Trophoblast cell (in vitro differentiated cells and primary cell): ENCODE results near the gene PARN.

Source experiments
- DNase-seq, 2 donors: peaks; one replicate each; pipeline ENCODE4 v3.0.0-alpha.2; 2016
- H2AFZ ChIP-seq: 2 replicates; pipeline ENCODE4 v1.6.1; 2013; ENCODE audit warnings: low read length, moderate library complexity, mild to moderate bottlenecking; ENCODE audit not compliant: insufficient read depth, poor library complexity
- H2AK5ac ChIP-seq: 2 replicates; pipeline ENCODE4 v1.6.1; 2013; ENCODE audit warnings: mild to moderate bottlenecking, low read length
- H2BK120ac ChIP-seq: 2 replicates; pipeline ENCODE4 v1.6.1; 2013; ENCODE audit warnings: low read length, mild to moderate bottlenecking, moderate library complexity; ENCODE audit not compliant: insufficient read depth, poor library complexity
- H2BK12ac ChIP-seq: 2 replicates; pipeline ENCODE4 v1.6.1; 2013; ENCODE audit warnings: mild to moderate bottlenecking, low read length, moderate library complexity
- H2BK5ac ChIP-seq: 2 replicates; pipeline ENCODE4 v1.6.1; 2013; ENCODE audit warnings: low read length, low read depth, moderate library complexity, mild to moderate bottlenecking; ENCODE audit not compliant: poor library complexity
- H3K14ac ChIP-seq: 2 replicates; pipeline ENCODE4 v1.6.1; 2013; ENCODE audit warnings: mild to moderate bottlenecking, low read length
- H3K18ac ChIP-seq: 2 replicates; pipeline ENCODE4 v1.6.1; 2013; ENCODE audit warnings: mild to moderate bottlenecking, low read length
- H3K23ac ChIP-seq: 2 replicates; pipeline ENCODE4 v1.6.1; 2013; ENCODE audit warnings: low read length
- H3K27ac ChIP-seq: 2 replicates; pipeline ENCODE4 v1.5.1; 2013; ENCODE audit warnings: low read depth, mild to moderate bottlenecking, inconsistent platforms, low read length, moderate library complexity
- H3K27me3 ChIP-seq: 2 replicates; pipeline ENCODE4 v1.6.1; 2013; ENCODE audit warnings: inconsistent platforms, mild to moderate bottlenecking, low read length, moderate library complexity; ENCODE audit not compliant: insufficient read depth
- H3K36me3 ChIP-seq, 2 experiments: 1 replicate in 1 of 2; 2 replicates in 1 of 2; pipeline ENCODE4 v1.6.1; 2013; ENCODE audit warnings: low read length in 2 of 2, mild to moderate bottlenecking in 2 of 2, moderate library complexity in 1 of 2; ENCODE audit not compliant: insufficient read depth in 2 of 2, control insufficient read depth in 1 of 2
- H3K4ac ChIP-seq: 2 replicates; pipeline ENCODE4 v1.6.1; 2013; ENCODE audit warnings: low read depth, mild to moderate bottlenecking, low read length, moderate library complexity
- H3K4me1 ChIP-seq, 2 experiments: 1 replicate in 1 of 2; 2 replicates in 1 of 2; pipeline ENCODE4 v1.6.1; 2013; ENCODE audit warnings: low read length in 2 of 2, mild to moderate bottlenecking in 2 of 2, moderate library complexity in 1 of 2; ENCODE audit not compliant: insufficient read depth in 2 of 2, control insufficient read depth in 1 of 2
- H3K4me2 ChIP-seq: 2 replicates; pipeline ENCODE4 v1.6.1; 2013; ENCODE audit warnings: inconsistent platforms, mild to moderate bottlenecking, low read length, moderate library complexity
- H3K4me3 ChIP-seq: 2 replicates; pipeline ENCODE4 v1.5.1; 2013; ENCODE audit warnings: mild to moderate bottlenecking, low read depth, low read length, inconsistent platforms
- H3K79me1 ChIP-seq: one replicate; pipeline ENCODE4 v1.6.1; 2013; ENCODE audit warnings: low read length
- H3K79me2 ChIP-seq: 2 replicates; pipeline ENCODE4 v1.6.1; 2013; ENCODE audit warnings: low read length, mild to moderate bottlenecking; ENCODE audit not compliant: control insufficient read depth, insufficient read depth, poor library complexity
- H3K9ac ChIP-seq: 2 replicates; pipeline ENCODE4 v1.6.1; 2013; ENCODE audit warnings: mild to moderate bottlenecking, low read length
- H3K9me3 ChIP-seq: 2 replicates; pipeline ENCODE4 v1.6.1; 2013; ENCODE audit warnings: low read depth, mild to moderate bottlenecking, control low read depth, inconsistent platforms, low read length; ENCODE audit not compliant: insufficient read depth
- H4K12ac ChIP-seq: 2 replicates; pipeline ENCODE4 v1.6.1; 2013; ENCODE audit warnings: low read depth, mild to moderate bottlenecking, low read length, moderate library complexity
- H4K8ac ChIP-seq: 2 replicates; pipeline ENCODE4 v1.6.1; 2013; ENCODE audit warnings: low read depth, mild to moderate bottlenecking, low read length, moderate library complexity
- H4K91ac ChIP-seq: one replicate; pipeline ENCODE4 v1.6.1; 2013; ENCODE audit warnings: low read depth, mild to moderate bottlenecking, low read length, moderate library complexity
- WGBS: extraction: QIAGEN DNeasy Blood & Tissue Kit; methylation state at CpG from one replicate; pipeline ENCODE4 v1.1.7; 2013; ENCODE audit warnings: missing lambda C conversion rate; ENCODE audit not compliant: insufficient read length, insufficient coverage; ENCODE audit errors: extremely low coverage; 5-methylcytosine and 5-hydroxymethylcytosine counted together

Gene PARN

DNA sequence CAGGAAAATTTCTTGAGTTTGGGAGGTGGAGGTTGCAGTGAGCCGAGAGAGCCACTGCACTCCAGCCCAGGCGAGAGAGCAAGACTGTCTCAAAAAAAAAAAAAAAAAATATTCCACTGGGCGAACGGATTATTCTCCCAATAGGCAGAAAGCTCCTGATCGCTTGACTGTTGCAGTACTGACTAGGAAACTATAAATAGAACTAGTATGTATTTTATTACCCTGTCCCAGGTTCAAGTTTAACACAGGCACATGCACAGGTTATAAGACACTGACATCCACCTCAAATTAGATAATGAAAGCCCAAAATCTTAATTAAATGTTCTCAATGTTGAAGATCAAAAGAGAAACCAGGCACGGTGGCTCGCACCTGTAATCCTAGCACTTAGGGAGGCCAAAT, 11.5 kb downstream of the PARN start:
- Histone ChIP-seq H4K91ac (no peak overlapping the region), H4K12ac (no peak overlapping the region), H3K9ac (no peak overlapping the region), H2AFZ (no peak overlapping the region), H3K4me3 (no peak overlapping the region), H3K36me3 (peaks cover 37 to 39% of the 10 kb centered on the region in 2 experiments), H3K79me1 (no peaks in the 10 kb centered on the region), H3K27ac (no peak overlapping the region), H2AK5ac (no peak overlapping the region), H3K4me1 (no peaks in the 10 kb centered on the region), H3K9me3 (no peaks in the 10 kb centered on the region), H4K8ac (no peak overlapping the region), H3K14ac (no peak overlapping the region), H3K23ac (no peak overlapping the region), H3K27me3 (no peaks in the 10 kb centered on the region), H3K4ac (no peak overlapping the region), H2BK5ac (no peak overlapping the region), H3K79me2 (no peaks in the 10 kb centered on the region), H3K18ac (no peak overlapping the region), H2BK12ac (no peak overlapping the region), H2BK120ac (no peak overlapping the region), H3K4me2 (no peak overlapping the region)
- WGBS, result no CpG with 5 or more reads among the region's 7 CpGs
- no peak for DNase-seq

DNA sequence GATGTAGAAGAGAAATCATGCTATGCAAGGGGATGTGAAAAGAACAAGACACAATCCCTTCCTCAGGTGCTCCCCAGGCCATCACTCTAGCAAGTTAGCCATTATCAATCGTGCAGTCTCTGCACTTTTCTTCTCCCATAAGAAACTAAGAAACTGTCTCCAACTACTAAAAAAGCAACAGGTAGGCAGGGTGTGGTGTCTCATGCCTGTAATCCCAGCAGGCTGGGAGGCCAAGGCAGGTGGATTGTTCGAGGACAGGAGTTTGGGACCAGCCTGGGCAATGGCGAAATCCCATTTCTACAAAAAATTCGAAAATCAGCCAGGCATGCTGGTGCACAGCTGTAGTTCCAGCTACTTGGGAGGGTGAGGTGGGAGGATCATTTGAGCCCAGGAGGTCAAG, 13.8 kb downstream of the PARN start:
- Histone ChIP-seq H3K18ac (no peak overlapping the region), H2BK5ac (no peak overlapping the region), H3K4me1 (peaks cover 0 to 3% of the 10 kb centered on the region in 2 experiments), H2AK5ac (no peak overlapping the region), H3K23ac (no peak overlapping the region), H3K27ac (no peak overlapping the region), H2BK12ac (no peak overlapping the region), H4K91ac (no peak overlapping the region), H3K9ac (no peak overlapping the region), H3K27me3 (no peaks in the 10 kb centered on the region), H3K4ac (no peak overlapping the region), H3K36me3 (peaks cover 30 to 34% of the 10 kb centered on the region in 2 experiments), H2AFZ (no peak overlapping the region), H3K4me2 (no peak overlapping the region), H3K14ac (no peak overlapping the region), H4K12ac (no peak overlapping the region), H2BK120ac (no peak overlapping the region), H4K8ac (no peak overlapping the region), H3K9me3 (no peaks in the 10 kb centered on the region), H3K4me3 (no peak overlapping the region), H3K79me2 (no peaks in the 10 kb centered on the region), H3K79me1 (no peaks in the 10 kb centered on the region)
- DNase-seq, result no peak
- no CpG with 5 or more reads among the region's 4 CpGs for WGBS

DNA sequence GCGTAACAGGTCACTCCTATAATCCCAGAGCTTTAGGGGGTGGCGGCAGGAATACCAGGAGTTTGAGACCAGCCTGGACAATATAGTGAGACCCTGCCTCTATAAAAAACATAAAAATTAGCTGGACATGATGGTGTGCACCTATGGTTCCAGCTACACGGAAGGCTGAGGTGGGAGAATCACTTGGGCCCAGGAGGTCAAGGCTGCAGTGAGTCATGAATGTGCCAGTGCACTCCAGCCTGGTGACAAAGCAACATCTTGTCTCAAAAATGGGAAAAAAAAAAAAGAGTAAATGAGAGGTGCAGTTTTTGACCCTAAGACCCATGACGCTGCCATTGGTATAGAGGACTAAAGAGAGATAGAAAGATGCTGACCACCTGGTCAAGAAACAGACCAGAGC, 16.1 kb downstream of the PARN start:
- Histone ChIP-seq H3K36me3 (peaks cover 38 to 43% of the 10 kb centered on the region in 2 experiments), H3K27ac (no peak overlapping the region), H4K8ac (no peak overlapping the region), H3K4me2 (no peak overlapping the region), H2BK120ac (no peak overlapping the region), H3K27me3 (no peaks in the 10 kb centered on the region), H2AK5ac (no peak overlapping the region), H3K14ac (no peak overlapping the region), H3K4me1 (peaks cover 0 to 3% of the 10 kb centered on the region in 2 experiments), H3K9ac (no peak overlapping the region), H3K4ac (no peak overlapping the region), H4K12ac (no peak overlapping the region), H3K4me3 (no peak overlapping the region), H3K9me3 (no peaks in the 10 kb centered on the region), H3K79me1 (no peaks in the 10 kb centered on the region), H3K79me2 (no peaks in the 10 kb centered on the region), H2AFZ (no peak overlapping the region), H2BK5ac (no peak overlapping the region), H4K91ac (no peak overlapping the region), H2BK12ac (no peak overlapping the region), H3K18ac (no peak overlapping the region), H3K23ac (no peak overlapping the region)
- no peak for DNase-seq
- no CpG with 5 or more reads among the region's 4 CpGs for WGBS

DNA sequence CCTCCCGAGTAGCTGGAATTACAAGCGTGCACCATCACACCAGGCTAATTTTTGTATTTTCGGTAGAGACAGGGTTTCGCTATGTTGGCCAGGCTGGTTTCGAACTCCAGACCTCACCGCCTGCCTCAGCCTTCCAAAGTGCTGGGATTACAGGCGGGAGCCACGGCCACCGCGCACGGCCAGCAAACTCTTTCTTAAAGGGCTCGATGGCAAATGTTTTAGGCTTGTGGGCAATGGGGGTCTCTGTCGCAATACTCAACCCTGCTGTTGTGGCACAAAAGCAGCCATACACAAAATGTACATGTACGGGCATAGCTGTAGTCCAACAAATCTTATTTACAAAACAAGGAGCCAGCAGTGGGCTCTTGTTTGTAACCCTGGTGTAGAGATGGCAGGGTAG, 18.4 kb downstream of the PARN start:
- no peak overlapping the region for H4K91ac ChIP-seq
- no peaks in the 10 kb centered on the region for H3K9me3 ChIP-seq
- H3K14ac ChIP-seq, result no peak overlapping the region
- H3K4me1 ChIP-seq, result peaks cover 0 to 3% of the 10 kb centered on the region in 2 experiments
- no peak overlapping the region for H3K4me2 ChIP-seq
- H3K4ac ChIP-seq, result no peak overlapping the region
- H4K8ac ChIP-seq, result no peak overlapping the region
- no peak overlapping the region for H2BK12ac ChIP-seq
- H2BK120ac ChIP-seq, result no peak overlapping the region
- no peaks in the 10 kb centered on the region for H3K27me3 ChIP-seq
- WGBS, result no CpG with 5 or more reads among the region's 14 CpGs
- no peak overlapping the region for H2AK5ac ChIP-seq
- H2AFZ ChIP-seq, result no peak overlapping the region
- peaks cover 26 to 46% of the 10 kb centered on the region in 2 experiments for H3K36me3 ChIP-seq
- no peak overlapping the region for H3K4me3 ChIP-seq
- no peaks in the 10 kb centered on the region for H3K79me2 ChIP-seq
- no peaks in the 10 kb centered on the region for H3K79me1 ChIP-seq
- no peak overlapping the region for H3K23ac ChIP-seq
- H3K18ac ChIP-seq, result no peak overlapping the region
- no peak overlapping the region for H2BK5ac ChIP-seq
- H3K9ac ChIP-seq, result no peak overlapping the region
- no peak overlapping the region for H4K12ac ChIP-seq
- H3K27ac ChIP-seq, result no peak overlapping the region
- no peak for DNase-seq
